Progenitor cell of endocrine pancreas (in vitro differentiated cells): ENCODE results near the gene B4GALT1. TPM values are rescaled to one million over a fixed set of nuclear protein-coding genes. Genes with fewer than 3 reads are reported as not detected.

Experiments used
- DNase-seq: peaks from one replicate; pipeline ENCODE4 v3.0.0; 2021; ENCODE audit warnings: low spot score; ENCODE audit not compliant: unreplicated experiment
- H3K27ac Mint-ChIP-seq: 2 replicates; pipeline ENCODE4 v1.8.0; 2021; ENCODE audit warnings: mild to moderate bottlenecking, moderate library complexity, mixed read lengths
- H3K27me3 Mint-ChIP-seq: 2 replicates; pipeline ENCODE4 v1.8.0; 2021; ENCODE audit warnings: mixed read lengths
- H3K36me3 Mint-ChIP-seq: 2 replicates; pipeline ENCODE4 v1.8.0; 2022; ENCODE audit warnings: mixed read lengths; ENCODE audit not compliant: insufficient read depth
- H3K4me1 Mint-ChIP-seq: 2 replicates; pipeline ENCODE4 v1.8.0; 2021; ENCODE audit warnings: low read depth, mixed read lengths
- H3K4me3 Mint-ChIP-seq: 2 replicates; pipeline ENCODE4 v1.8.0; 2021; ENCODE audit warnings: low read depth, mild to moderate bottlenecking, moderate library complexity, mixed read lengths
- H3K9me3 Mint-ChIP-seq: 2 replicates; pipeline ENCODE4 v1.8.0; 2021; ENCODE audit warnings: low read depth, mixed read lengths
- total RNA-seq: library from RNA; stranded (reverse); gene quantifications from 2 replicates; pipeline ENCODE4 v1.2.1, GENCODE V29; 2021
- TF ChIP-seq, protein P1 (sequence below): fragments of 200-600 bp; sonication (generic); IDR thresholded peaks from one replicate; pipeline ENCODE4 v1.5.0; 2021; ENCODE audit warnings: antibody characterized with exemption, mild to moderate bottlenecking; ENCODE audit not compliant: unreplicated experiment

Gene B4GALT1
- total RNA-seq, 1 donor from 2014 or later: 49.9 TPM

DNA sequence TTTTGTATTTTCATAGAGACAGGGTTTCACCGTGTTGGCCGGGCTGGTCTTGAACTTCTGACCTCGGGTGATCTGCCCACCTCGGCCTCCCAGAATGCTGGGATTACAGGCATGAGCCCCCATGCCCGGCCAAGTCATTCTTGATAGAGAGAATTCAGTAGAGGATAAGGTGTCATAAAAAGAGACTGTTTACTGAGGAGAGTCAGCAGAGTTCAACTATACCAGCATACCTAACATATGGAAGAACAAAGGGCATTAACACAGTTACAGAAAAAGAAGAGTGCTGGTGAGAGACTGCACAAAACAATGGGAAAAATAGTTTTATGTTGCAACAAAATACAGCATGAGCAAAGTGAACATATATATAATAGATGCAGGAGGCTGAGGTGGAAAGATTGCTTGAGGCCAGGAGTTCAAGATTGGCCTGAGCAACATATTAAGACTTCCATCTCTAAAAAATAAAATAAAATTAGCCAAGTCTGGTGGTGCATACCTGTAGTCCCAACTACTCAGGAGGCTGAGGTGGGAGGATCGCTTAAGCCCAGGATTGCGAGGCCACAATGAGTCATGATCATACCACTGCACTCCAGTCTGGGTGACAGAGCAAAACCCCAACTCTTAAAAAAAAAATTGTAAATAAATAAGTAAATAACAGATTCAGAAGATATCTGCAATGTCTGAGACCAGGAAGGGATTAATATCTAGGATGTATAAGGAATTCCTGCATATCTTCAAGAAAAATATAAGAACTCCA is 19.5 kb downstream of the B4GALT1 start:
- no peak for DNase-seq
- Mint-ChIP-seq H3K36me3 (no peaks in the 10 kb centered on the region), H3K4me3 (no peak overlapping the region), H3K9me3 (no peaks in the 10 kb centered on the region), H3K27ac (no peak overlapping the region), H3K27me3 (no peaks in the 10 kb centered on the region), H3K4me1 (peaks cover 7% of the 10 kb centered on the region)
- TF ChIP-seq, protein P1, sequence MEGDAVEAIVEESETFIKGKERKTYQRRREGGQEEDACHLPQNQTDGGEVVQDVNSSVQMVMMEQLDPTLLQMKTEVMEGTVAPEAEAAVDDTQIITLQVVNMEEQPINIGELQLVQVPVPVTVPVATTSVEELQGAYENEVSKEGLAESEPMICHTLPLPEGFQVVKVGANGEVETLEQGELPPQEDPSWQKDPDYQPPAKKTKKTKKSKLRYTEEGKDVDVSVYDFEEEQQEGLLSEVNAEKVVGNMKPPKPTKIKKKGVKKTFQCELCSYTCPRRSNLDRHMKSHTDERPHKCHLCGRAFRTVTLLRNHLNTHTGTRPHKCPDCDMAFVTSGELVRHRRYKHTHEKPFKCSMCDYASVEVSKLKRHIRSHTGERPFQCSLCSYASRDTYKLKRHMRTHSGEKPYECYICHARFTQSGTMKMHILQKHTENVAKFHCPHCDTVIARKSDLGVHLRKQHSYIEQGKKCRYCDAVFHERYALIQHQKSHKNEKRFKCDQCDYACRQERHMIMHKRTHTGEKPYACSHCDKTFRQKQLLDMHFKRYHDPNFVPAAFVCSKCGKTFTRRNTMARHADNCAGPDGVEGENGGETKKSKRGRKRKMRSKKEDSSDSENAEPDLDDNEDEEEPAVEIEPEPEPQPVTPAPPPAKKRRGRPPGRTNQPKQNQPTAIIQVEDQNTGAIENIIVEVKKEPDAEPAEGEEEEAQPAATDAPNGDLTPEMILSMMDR: no peak

DNA sequence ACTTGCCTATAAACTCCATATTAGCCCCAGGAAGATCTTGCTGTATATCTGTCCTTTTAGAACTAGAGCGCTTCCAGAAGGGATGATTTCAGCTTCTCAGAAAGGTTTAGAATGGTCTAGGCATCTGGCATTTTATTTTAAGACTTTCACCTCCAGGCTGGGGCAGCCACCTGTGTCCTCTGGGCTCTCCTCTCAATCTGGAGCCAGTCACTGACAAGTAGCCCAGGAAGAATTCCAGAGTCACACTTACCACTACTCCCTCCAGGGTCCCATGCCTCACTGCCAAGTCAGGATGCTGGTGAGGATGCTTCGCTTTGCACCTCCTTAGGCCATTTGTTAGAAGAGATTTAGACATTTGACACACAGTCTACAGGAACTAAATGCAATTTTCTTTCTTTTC is 20.8 kb downstream of the B4GALT1 start:
- Mint-ChIP-seq H3K36me3 (no peaks in the 10 kb centered on the region), H3K9me3 (no peaks in the 10 kb centered on the region), H3K4me1 (peaks cover 11% of the 10 kb centered on the region), H3K27ac (no peak overlapping the region), H3K4me3 (no peak overlapping the region), H3K27me3 (no peaks in the 10 kb centered on the region)
- DNase-seq: no peak
- TF ChIP-seq, protein P1: no peak

DNA sequence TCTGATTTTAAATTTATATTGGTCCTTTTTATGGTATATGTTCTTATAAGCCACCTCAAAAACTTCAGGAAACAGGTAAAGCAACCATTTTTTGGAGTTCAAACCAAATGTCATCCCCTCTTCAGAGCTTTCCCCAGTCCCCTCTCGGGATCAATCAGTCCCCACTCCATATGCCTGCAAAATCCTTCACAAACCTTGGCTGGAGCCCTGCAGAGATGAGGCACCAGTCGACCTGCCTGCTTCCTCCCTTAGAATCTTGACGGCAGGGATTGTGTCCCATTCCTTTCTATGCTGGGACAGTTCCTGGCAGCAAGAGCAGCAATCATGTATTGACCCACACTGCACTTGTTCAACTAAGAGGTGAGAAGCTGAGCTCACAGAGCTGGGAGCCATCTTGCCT is 22.6 kb downstream of the B4GALT1 start:
- TF ChIP-seq, protein P1: no peak
- Mint-ChIP-seq H3K27me3 (no peaks in the 10 kb centered on the region), H3K4me3 (no peak overlapping the region), H3K9me3 (no peaks in the 10 kb centered on the region), H3K27ac (peak overlapping the region; percentile 56), H3K36me3 (no peaks in the 10 kb centered on the region), H3K4me1 (peaks cover 17% of the 10 kb centered on the region)
- DNase-seq: no peak

DNA sequence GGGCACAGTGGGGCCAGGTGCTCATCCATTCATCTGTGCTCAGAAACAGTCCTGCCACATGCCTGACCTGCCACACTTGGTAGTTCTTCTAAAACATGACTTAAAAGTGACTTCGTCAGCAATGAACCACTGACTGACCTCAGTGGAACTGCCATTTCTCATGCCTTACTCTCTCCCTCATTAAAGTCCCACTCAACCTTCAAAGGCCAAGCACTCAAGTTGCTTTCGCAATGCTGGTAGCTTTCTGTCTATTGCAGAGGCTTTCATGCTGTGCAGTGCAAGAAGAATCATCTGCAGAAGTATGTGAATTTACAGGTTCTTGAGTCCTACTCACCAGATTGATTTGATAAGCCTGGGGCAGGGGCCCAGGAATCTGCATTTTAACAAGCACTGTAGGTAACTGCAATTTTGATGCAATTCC is 23.9 kb downstream of the B4GALT1 start:
- H3K4me1 Mint-ChIP-seq: peaks cover 21% of the 10 kb centered on the region
- no peaks in the 10 kb centered on the region for H3K36me3 Mint-ChIP-seq
- H3K27ac Mint-ChIP-seq: no peak overlapping the region
- H3K27me3 Mint-ChIP-seq: no peaks in the 10 kb centered on the region
- TF ChIP-seq, protein P1: no peak
- DNase-seq: no peak
- H3K9me3 Mint-ChIP-seq: no peaks in the 10 kb centered on the region
- H3K4me3 Mint-ChIP-seq: no peak overlapping the region

DNA sequence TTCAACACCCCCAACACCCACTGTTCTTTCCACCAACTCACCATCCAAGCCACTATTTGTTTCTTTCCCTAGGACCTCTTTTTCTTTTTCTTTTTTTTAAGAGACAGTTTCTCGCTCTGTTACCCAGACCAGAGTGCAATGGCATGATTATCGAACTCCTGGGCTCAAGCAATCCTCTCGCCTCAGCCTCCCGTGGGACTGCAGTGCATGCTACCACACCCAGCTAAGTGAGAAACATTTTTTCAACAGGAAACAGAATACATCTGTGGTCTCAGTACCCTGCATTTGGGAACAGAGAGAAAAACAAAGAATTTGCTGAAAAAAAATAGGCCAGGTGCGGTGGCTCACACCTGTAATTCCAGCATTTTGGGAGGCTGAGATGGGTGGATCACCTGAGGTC is 24.6 kb downstream of the B4GALT1 start:
- DNase-seq: no peak
- TF ChIP-seq, protein P1: no peak
- no peaks in the 10 kb centered on the region for H3K27me3 Mint-ChIP-seq
- peaks cover 21% of the 10 kb centered on the region for H3K4me1 Mint-ChIP-seq
- H3K27ac Mint-ChIP-seq: no peak overlapping the region
- no peak overlapping the region for H3K4me3 Mint-ChIP-seq
- H3K9me3 Mint-ChIP-seq: no peaks in the 10 kb centered on the region
- no peaks in the 10 kb centered on the region for H3K36me3 Mint-ChIP-seq
